HL-60 (cell line): ENCODE measurements around the gene SCYL2.

Experiments used
- GABPA ChIP-seq: IDR thresholded peaks from 2 replicates; pipeline ENCODE4 v1.6.1; 2012; ENCODE audit warnings: low read depth
- POLR2AphosphoS5 ChIP-seq: IDR thresholded peaks from 2 replicates; pipeline ENCODE4 v1.6.1; 2012; ENCODE audit warnings: low read depth
- TF ChIP-seq, protein P1 (sequence below): IDR thresholded peaks from one replicate; pipeline ENCODE4 v1.5.1; 2011; ENCODE audit warnings: low read length, control low read depth, inconsistent platforms; ENCODE audit not compliant: insufficient read depth

- TF ChIP-seq GABPA (no peak), POLR2AphosphoS5 (no peak)
- TF ChIP-seq, protein P1, sequence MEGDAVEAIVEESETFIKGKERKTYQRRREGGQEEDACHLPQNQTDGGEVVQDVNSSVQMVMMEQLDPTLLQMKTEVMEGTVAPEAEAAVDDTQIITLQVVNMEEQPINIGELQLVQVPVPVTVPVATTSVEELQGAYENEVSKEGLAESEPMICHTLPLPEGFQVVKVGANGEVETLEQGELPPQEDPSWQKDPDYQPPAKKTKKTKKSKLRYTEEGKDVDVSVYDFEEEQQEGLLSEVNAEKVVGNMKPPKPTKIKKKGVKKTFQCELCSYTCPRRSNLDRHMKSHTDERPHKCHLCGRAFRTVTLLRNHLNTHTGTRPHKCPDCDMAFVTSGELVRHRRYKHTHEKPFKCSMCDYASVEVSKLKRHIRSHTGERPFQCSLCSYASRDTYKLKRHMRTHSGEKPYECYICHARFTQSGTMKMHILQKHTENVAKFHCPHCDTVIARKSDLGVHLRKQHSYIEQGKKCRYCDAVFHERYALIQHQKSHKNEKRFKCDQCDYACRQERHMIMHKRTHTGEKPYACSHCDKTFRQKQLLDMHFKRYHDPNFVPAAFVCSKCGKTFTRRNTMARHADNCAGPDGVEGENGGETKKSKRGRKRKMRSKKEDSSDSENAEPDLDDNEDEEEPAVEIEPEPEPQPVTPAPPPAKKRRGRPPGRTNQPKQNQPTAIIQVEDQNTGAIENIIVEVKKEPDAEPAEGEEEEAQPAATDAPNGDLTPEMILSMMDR, result no peak
Observed at GRCh38 chr12:100376161-100376560, 109.2 kb downstream of the SCYL2 start.
